Myocyte (in vitro differentiated cells): ENCODE results near the gene KIF15. TPM values are rescaled to one million over a fixed set of nuclear protein-coding genes. Genes with fewer than 3 reads are reported as not detected.

Experiments
- DNase-seq: peaks from one replicate; pipeline ENCODE4 v3.0.0-alpha.2; 2012; ENCODE audit warnings: low read depth
- microRNA counts: library from miRNA; unstranded; fragments of <30 nt; microRNA quantifications from one replicate; lab custom pipeline; 2016
- total RNA-seq: library from RNA; depleted of rRNA; stranded (reverse); fragments of >200 nt; gene quantifications from 2 replicates; pipeline ENCODE4 v1.2.3, GENCODE V29; 2014

KIF15 gene
- total RNA-seq, 1 donor from 2014 or later: 1.2 TPM

- no peak for DNase-seq
These were observed 112.7 kb downstream of the KIF15 start, which contains the start of gene TGM4 for GRCh38 chr3:44874308-44874707. TGM4 (plus strand) TSS chr3:44874608; CDS start chr3:44874679, 71 bp downstream.

- DNase-seq: no peak
These were observed 114.0 kb downstream of the KIF15 start for GRCh38 chr3:44875596-44875995.

GRCh38 chr3:44877333-44877732, 115.7 kb downstream of the KIF15 start:
- no peak for DNase-seq

- no peak for DNase-seq
These were observed 118.7 kb downstream of the KIF15 start for GRCh38 chr3:44880284-44880683.

- no peak for DNase-seq
These were observed 121.8 kb downstream of the KIF15 start for GRCh38 chr3:44883213-44883955.

- peak; percentile 78 for DNase-seq
These were observed 122.4 kb downstream of the KIF15 start for GRCh38 chr3:44883999-44884431.

GRCh38 chr3:44885618-44886017, 124.0 kb downstream of the KIF15 start:
- peak; percentile 91 for DNase-seq

GRCh38 chr3:44886561-44886960, 125.0 kb downstream of the KIF15 start:
- DNase-seq: no peak

GRCh38 chr3:44887101-44887500, 125.5 kb downstream of the KIF15 start:
- no peak for DNase-seq

- no peak for DNase-seq
These were observed 128.7 kb downstream of the KIF15 start for GRCh38 chr3:44890258-44890657.

GRCh38 chr3:44890852-44891251, 129.3 kb downstream of the KIF15 start:
- no peak for DNase-seq

- DNase-seq: no peak
These were observed 131.1 kb downstream of the KIF15 start for GRCh38 chr3:44892689-44893088.

GRCh38 chr3:44893097-44893496, 131.5 kb downstream of the KIF15 start:
- peak; percentile 64 for DNase-seq

GRCh38 chr3:44894485-44894884, 132.9 kb downstream of the KIF15 start:
- DNase-seq: peak; percentile 54

GRCh38 chr3:44896440-44896839, 134.8 kb downstream of the KIF15 start:
- no peak for DNase-seq

- no peak for DNase-seq
These were observed 138.2 kb downstream of the KIF15 start for GRCh38 chr3:44899683-44900367.

GRCh38 chr3:44902628-44903027, 141.0 kb downstream of the KIF15 start:
- no peak for DNase-seq

MicroRNAs within 50 kb of the gene (microRNA counts, 767-probe panel; counts per million panel counts)
- microRNA hsa-miR-564 (lab: Ali Mortazavi, UCI): not detected

Other genes with a start within 250 kb of the KIF15 start
- 8.8 and 8.9 TPM in 2 replicates for gene ZKSCAN7, start 206.6 kb upstream of the KIF15 start, total RNA-seq
- 1.8 and 2.1 TPM in 2 replicates for gene ZNF660, start 176.8 kb upstream of the KIF15 start, total RNA-seq
- gene ZNF197, start 136.8 kb upstream of the KIF15 start, total RNA-seq: 25.0 and 25.2 TPM in 2 replicates
- gene ZNF35, start 113.1 kb upstream of the KIF15 start, total RNA-seq: 15.3 and 18.7 TPM in 2 replicates
- gene ZNF502, start 49.1 kb upstream of the KIF15 start, total RNA-seq: 2.0 and 2.6 TPM in 2 replicates
- gene ZNF501, start 32.2 kb upstream of the KIF15 start, total RNA-seq: 0.42 and 1.1 TPM in 2 replicates
- gene KIAA1143, start 175 bp upstream of the KIF15 start, total RNA-seq: 24.9 and 36.5 TPM in 2 replicates
- gene TMEM42, start 100.1 kb downstream of the KIF15 start, total RNA-seq: 12.0 and 16.3 TPM in 2 replicates
- not detected in 2 replicates for gene TGM4, start 112.8 kb downstream of the KIF15 start, total RNA-seq
- 60.7 and 66.0 TPM in 2 replicates for gene ZDHHC3, start 214.4 kb downstream of the KIF15 start, total RNA-seq
- gene EXOSC7, start 214.4 kb downstream of the KIF15 start, total RNA-seq: 66.9 and 93.0 TPM in 2 replicates